H1 (cell line): ENCODE results near the gene IL17A. TPM values are rescaled to one million over a fixed set of nuclear protein-coding genes. Genes with fewer than 3 reads are reported as not detected.

ENCODE experiments used
- polyA plus RNA-seq, 7 experiments: library from polyadenylated mRNA; depleted of rRNA in 3 of 7; stranded (reverse) in 5 of 7; unstranded in 2 of 7; fragments of >200 nt in 5 of 7; fragments of 200-250 nt in 2 of 7; gene quantifications; 1 replicate in 5 of 7; 2 replicates in 1 of 7; 4 replicates in 1 of 7; pipeline versions ENCODE4 v1.2.1 to v1.2.3, GENCODE V29; 2011 to 2013; ENCODE audit warnings: missing spikeins in 2 of 7, mixed read lengths in 2 of 7
- total RNA-seq: library from RNA; stranded (reverse); fragmentation: NEBNext Ultra II Directional; extraction: Animal tissue kit (Norgen Biotek cat#: 25700); gene quantifications from 2 replicates; pipeline ENCODE4 v1.2.1, GENCODE V29; 2021
- TF ChIP-seq, protein P1 (sequence below), 3 experiments: IDR thresholded peaks; 1 replicate in 2 of 3; 2 replicates in 1 of 3; pipeline versions ENCODE4 v1.5.1 to v1.6.1; 2011; ENCODE audit warnings: low read length in 3 of 3, mild to moderate bottlenecking in 3 of 3, inconsistent platforms in 2 of 3, low read depth in 1 of 3, moderate library complexity in 1 of 3; ENCODE audit not compliant: insufficient read depth in 1 of 3; ENCODE audit errors: control extremely low read depth in 1 of 3

The IL17A gene
- total and polyA plus RNA-seq, 2 of the 8 experiments (the other 6 are each of a cell fraction or from before 2014, with no cell fraction given), result not detected

- TF ChIP-seq, protein P1, sequence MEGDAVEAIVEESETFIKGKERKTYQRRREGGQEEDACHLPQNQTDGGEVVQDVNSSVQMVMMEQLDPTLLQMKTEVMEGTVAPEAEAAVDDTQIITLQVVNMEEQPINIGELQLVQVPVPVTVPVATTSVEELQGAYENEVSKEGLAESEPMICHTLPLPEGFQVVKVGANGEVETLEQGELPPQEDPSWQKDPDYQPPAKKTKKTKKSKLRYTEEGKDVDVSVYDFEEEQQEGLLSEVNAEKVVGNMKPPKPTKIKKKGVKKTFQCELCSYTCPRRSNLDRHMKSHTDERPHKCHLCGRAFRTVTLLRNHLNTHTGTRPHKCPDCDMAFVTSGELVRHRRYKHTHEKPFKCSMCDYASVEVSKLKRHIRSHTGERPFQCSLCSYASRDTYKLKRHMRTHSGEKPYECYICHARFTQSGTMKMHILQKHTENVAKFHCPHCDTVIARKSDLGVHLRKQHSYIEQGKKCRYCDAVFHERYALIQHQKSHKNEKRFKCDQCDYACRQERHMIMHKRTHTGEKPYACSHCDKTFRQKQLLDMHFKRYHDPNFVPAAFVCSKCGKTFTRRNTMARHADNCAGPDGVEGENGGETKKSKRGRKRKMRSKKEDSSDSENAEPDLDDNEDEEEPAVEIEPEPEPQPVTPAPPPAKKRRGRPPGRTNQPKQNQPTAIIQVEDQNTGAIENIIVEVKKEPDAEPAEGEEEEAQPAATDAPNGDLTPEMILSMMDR (IDR thresholded peaks at IDR 0.05; ENCODE audit: control extremely low read depth in 1 of 3, insufficient read depth in 1 of 3, low read depth in 1 of 3, low read length in 3 of 3), result no peak
Measured at GRCh38 chr6:52142556-52142955, 43.6 kb upstream of the IL17A start (continued).
